Thyroid gland (tissue), 4 donors: Measurements from ENCODE around the gene GUCA2A. TPM values are rescaled to one million over a fixed set of nuclear protein-coding genes. Genes with fewer than 3 reads are reported as not detected.

Experiments used
- DNase-seq, 2 donors: peaks; one replicate each; pipeline ENCODE4 v3.0.0-alpha.2; 2019
- H3K27ac ChIP-seq, 3 donors: fragments of 200-600 bp; sonication (generic); 1 replicate in 2 of 3; 2 replicates in 1 of 3; pipeline ENCODE4 v1.5.1; 2016 to 2019; ENCODE audit warnings: mild to moderate bottlenecking in 1 of 3, moderate library complexity in 1 of 3
- H3K27me3 ChIP-seq: fragments of 200-600 bp; sonication (generic); one replicate; pipeline ENCODE4 v1.5.1; 2019
- H3K36me3 ChIP-seq, 2 donors: fragments of 200-600 bp; sonication (generic); one replicate each; pipeline ENCODE4 v1.5.1; 2016 to 2019
- H3K4me1 ChIP-seq, 2 donors: fragments of 200-600 bp; sonication (generic); one replicate each; pipeline ENCODE4 v1.5.1; 2017 to 2019
- H3K4me3 ChIP-seq, 3 donors: fragments of 200-600 bp; sonication (generic); replicated peaks in 1 of 3; 1 replicate in 2 of 3; 2 replicates in 1 of 3; pipeline ENCODE4 v1.5.1; 2016; ENCODE audit warnings: mild to moderate bottlenecking in 1 of 3
- H3K9me3 ChIP-seq: fragments of 200-600 bp; sonication (generic); one replicate; pipeline ENCODE4 v1.5.1; 2017
- POLR2A ChIP-seq, 2 donors: fragments of 450-650 bp; IDR thresholded peaks; one replicate each; pipeline ENCODE4 v1.6.1; 2017; ENCODE audit warnings: antibody characterized with exemption in 2 of 2, mild to moderate bottlenecking in 2 of 2, moderate library complexity in 1 of 2
- WGBS, 2 donors: methylation state at CpG; one replicate each; pipeline ENCODE4 v1.1.5; 2017; 5-methylcytosine and 5-hydroxymethylcytosine counted together
- intact Hi-C: fragments of 100-400 bp; cut with DNase I; formaldehyde crosslinking; loops from one replicate; pipeline ENCODE4 v1.15.1; 2023
- total RNA-seq, 4 donors: library from RNA; depleted of rRNA; stranded (reverse); fragments of >200 nt; gene quantifications; one replicate each; pipeline ENCODE4 v1.2.3, GENCODE V29; 2016
- TF ChIP-seq, protein P1 (sequence below), 6 experiments: fragments of 200-600 bp in 3 of 6; fragments of 450-650 bp in 3 of 6; sonication (generic) in 3 of 6; IDR thresholded peaks; one replicate each; pipeline ENCODE4 v1.5.1; 2016 to 2019; ENCODE audit warnings: antibody characterized with exemption in 6 of 6, mild to moderate bottlenecking in 2 of 6, inconsistent platforms in 1 of 6, moderate library complexity in 1 of 6

GUCA2A gene
- total RNA-seq, 4 donors from 2014 or later: not detected

DNA sequence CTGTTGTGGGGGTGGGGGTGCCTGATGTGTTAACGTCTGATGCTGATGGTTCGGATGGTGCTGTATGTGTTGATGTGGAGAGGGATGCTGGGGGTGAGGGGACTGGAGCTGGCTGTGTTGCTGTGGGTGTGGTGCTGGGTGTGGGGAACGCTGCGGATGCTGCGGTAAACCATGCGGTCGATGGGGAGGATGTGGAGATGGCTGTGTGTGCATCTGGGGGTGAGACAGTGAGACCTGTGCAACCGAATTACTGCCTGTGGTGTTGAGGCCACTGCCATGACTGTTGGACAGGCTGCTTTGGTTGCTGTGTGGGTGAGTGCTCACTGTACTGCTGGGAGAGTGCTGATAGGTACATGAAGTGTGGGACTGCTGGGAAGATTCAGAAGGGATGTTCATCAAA lies 26.8 kb upstream of the GUCA2A start:
- intact Hi-C loops: no loop called here
- H3K27me3 ChIP-seq: no peaks in the 10 kb centered on the region
- H3K36me3 ChIP-seq: peaks cover 5 to 13% of the 10 kb centered on the region in 2 donors
- no peak overlapping the region for H3K4me3 ChIP-seq
- WGBS, 2 donors: 90 to 96% methylated on average over 8 of the region's 8 CpGs
- DNase-seq: no peak
- H3K9me3 ChIP-seq: no peaks in the 10 kb centered on the region
- H3K27ac ChIP-seq: no peak overlapping the region
- no peaks in the 10 kb centered on the region for H3K4me1 ChIP-seq
- TF ChIP-seq POLR2A (IDR thresholded peaks at IDR 0.05): no peak
- TF ChIP-seq, protein P1, sequence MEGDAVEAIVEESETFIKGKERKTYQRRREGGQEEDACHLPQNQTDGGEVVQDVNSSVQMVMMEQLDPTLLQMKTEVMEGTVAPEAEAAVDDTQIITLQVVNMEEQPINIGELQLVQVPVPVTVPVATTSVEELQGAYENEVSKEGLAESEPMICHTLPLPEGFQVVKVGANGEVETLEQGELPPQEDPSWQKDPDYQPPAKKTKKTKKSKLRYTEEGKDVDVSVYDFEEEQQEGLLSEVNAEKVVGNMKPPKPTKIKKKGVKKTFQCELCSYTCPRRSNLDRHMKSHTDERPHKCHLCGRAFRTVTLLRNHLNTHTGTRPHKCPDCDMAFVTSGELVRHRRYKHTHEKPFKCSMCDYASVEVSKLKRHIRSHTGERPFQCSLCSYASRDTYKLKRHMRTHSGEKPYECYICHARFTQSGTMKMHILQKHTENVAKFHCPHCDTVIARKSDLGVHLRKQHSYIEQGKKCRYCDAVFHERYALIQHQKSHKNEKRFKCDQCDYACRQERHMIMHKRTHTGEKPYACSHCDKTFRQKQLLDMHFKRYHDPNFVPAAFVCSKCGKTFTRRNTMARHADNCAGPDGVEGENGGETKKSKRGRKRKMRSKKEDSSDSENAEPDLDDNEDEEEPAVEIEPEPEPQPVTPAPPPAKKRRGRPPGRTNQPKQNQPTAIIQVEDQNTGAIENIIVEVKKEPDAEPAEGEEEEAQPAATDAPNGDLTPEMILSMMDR (IDR thresholded peaks at IDR 0.05): no peak

DNA sequence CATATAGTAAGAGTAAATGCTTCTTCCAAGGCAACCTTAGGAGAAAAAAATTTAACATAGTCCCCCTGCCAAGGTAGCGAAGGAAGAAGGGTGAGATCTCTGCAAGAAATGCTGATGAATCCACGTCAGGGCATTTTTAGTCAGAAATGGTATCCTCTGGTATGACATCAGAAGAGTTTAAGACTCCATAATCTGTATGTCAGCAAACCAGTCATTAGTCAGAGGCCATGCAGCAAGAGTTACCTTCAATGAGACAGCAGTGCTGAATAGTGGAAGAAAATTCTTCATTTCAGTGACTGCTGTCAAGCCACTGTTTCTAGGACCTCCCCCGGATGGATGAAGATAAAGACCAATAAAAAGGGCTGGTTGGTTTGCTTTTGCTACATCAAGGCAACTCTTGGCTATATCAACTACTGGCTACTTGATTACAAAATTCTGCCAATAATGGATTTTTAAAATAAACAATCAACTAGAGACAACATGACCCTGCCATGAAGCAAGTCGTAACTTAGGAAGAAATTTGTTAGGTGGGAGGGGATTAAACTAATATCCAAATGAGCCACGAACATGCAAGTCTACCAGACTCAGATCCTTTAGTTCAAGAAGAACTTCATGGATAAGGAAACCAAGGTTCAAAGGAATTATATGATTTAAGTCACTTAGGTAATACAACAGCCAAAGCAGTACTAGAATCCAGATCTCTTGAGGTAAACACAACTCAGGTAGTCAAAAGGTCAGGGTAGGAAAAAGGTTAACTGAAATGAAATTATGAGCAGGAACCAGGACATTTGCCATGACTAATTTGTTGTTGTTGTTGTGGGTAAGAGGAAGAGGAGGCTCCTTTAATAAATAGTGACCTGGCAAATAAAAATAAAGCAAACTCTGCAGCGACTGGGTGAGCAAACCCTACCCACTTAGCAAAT lies 25.6 kb upstream of the GUCA2A start:
- H3K4me3 ChIP-seq: no peak overlapping the region
- no peaks in the 10 kb centered on the region for H3K27me3 ChIP-seq
- no peak for TF ChIP-seq POLR2A (IDR thresholded peaks at IDR 0.05)
- TF ChIP-seq, protein P1 (IDR thresholded peaks at IDR 0.05): no peak
- peaks cover 5 to 13% of the 10 kb centered on the region in 2 donors for H3K36me3 ChIP-seq
- DNase-seq: no peak
- 89 to 92% methylated on average over 6 of the region's 6 CpGs for WGBS, 2 donors
- H3K4me1 ChIP-seq: no peaks in the 10 kb centered on the region
- intact Hi-C loops: no loop called here
- H3K9me3 ChIP-seq: no peaks in the 10 kb centered on the region
- no peak overlapping the region for H3K27ac ChIP-seq

DNA sequence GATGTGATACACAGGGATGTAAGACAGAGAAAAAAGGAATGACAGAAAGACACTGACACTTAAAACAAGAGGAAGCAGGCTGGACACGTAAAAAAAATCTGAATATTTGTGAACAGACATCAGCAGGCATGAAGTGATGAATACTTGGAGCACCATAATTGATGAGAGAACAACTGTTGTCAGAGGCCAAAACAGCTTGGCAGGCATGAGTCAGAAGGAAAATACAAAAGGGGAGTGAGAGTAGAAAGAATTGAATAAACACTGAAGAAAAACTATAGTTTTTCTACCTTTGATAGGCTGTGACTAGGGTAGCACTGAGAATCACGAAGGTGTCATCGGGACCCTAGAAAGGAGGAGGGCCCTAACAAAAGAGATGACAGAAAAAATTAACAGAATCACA lies 21.6 kb upstream of the GUCA2A start:
- Histone ChIP-seq H3K4me3 (no peak overlapping the region), H3K36me3 (peaks cover 5 to 11% of the 10 kb centered on the region in 2 donors), H3K4me1 (no peaks in the 10 kb centered on the region), H3K9me3 (no peaks in the 10 kb centered on the region), H3K27ac (no peak overlapping the region), H3K27me3 (no peaks in the 10 kb centered on the region)
- no peak for DNase-seq
- 86 to 88% methylated on average over 3 of the region's 3 CpGs for WGBS, 2 donors
- intact Hi-C loops: no loop called here
- no peak for TF ChIP-seq POLR2A (IDR thresholded peaks at IDR 0.05)
- TF ChIP-seq, protein P1 (IDR thresholded peaks at IDR 0.05): no peak

DNA sequence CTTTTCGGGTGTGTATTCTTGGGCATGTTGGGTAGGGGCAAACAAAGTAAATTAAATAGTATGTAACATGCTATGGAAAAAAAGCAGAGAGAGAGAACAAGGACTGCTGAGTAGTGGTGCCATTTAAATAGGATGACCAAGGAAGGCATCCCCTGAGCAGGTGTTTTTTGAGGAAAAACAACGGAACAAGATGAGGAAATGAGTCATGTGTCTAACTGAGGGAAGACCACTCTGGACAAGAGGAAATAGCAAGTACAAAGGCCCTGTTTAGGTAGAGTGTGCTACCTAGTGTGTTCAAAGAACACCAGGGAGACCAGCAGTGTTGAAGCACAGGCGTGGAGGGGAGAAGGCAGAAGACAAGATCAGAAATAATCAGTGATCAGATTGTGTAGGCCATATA lies 20.1 kb upstream of the GUCA2A start:
- Histone ChIP-seq H3K9me3 (no peaks in the 10 kb centered on the region), H3K4me1 (no peaks in the 10 kb centered on the region), H3K36me3 (peaks cover 3 to 11% of the 10 kb centered on the region in 2 donors), H3K4me3 (no peak overlapping the region), H3K27me3 (no peaks in the 10 kb centered on the region), H3K27ac (no peak overlapping the region)
- intact Hi-C loops: loop anchor here (5.0 kb wide), 1 partner anchor 148 kb away; no protein-coding TSS in a partner anchor
- DNase-seq: no peak
- TF ChIP-seq, protein P1 (IDR thresholded peaks at IDR 0.05): no peak
- no peak for TF ChIP-seq POLR2A (IDR thresholded peaks at IDR 0.05)
- WGBS, 2 donors: 92 to 97% methylated on average over 3 of the region's 3 CpGs

DNA sequence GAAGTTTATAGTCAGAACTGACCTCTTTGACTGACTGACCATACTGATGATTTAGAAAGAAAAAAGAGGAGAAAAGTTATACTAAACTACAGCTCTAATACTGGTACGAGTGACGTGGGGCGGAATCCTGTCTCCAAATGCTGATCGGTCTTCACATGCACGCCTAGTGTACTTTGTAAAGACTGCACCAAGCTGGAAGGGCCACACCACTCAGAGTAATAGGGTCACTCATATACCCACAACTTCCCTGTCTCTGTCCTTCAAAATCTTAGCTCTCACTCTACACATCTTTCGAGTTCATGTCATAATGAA lies 19.4 kb upstream of the GUCA2A start:
- Histone ChIP-seq H3K27me3 (no peaks in the 10 kb centered on the region), H3K4me3 (no peak overlapping the region), H3K36me3 (peaks cover 3 to 9% of the 10 kb centered on the region in 2 donors), H3K27ac (no peak overlapping the region), H3K9me3 (no peaks in the 10 kb centered on the region), H3K4me1 (no peaks in the 10 kb centered on the region)
- WGBS, 2 donors: 98 to 100% methylated on average over 6 of the region's 6 CpGs
- intact Hi-C loops: loop anchor here (5.0 kb wide), 1 partner anchor 148 kb away; no protein-coding TSS in a partner anchor
- TF ChIP-seq, protein P1 (IDR thresholded peaks at IDR 0.05): no peak
- TF ChIP-seq POLR2A (IDR thresholded peaks at IDR 0.05): no peak
- DNase-seq: no peak
